MCF 10A (cell line): ENCODE measurements around the gene COX18. TPM values are rescaled to one million over a fixed set of nuclear protein-coding genes. Genes with fewer than 3 reads are reported as not detected.
A peak's percentile ranks its signal among the peaks of the same experiment; 100 is the strongest.

Source experiments
- Bru-seq: library from RNA; stranded (reverse); fragments of 400-500 nt; gene quantifications from one replicate; lab custom pipeline; 2021; lab: Mats Ljungman, UMichigan
- BruChase-seq, 2 experiments: library from RNA; stranded (reverse); fragments of 400-500 nt; gene quantifications; one replicate each; lab custom pipeline; 2021; lab: Mats Ljungman, UMichigan
- BruUV-seq: library from RNA; stranded (reverse); fragments of 400-500 nt; replicated peaks from 2 replicates; lab custom pipeline; 2021; lab: Mats Ljungman, UMichigan
- CTCF ChIA-PET: fragments of 300-600 bp; sonication (Branson Sonifier 250); formaldehyde crosslinking; extraction: SDS; loops from one replicate; lab custom pipeline; 2021; ENCODE audit warnings: antibody characterized with exemption, inconsistent platforms; lab: Yijun Ruan, JAX
- POLR2A ChIA-PET: fragments of 300-600, 350-650 bp; sonication (Branson Sonifier 250); formaldehyde crosslinking; extraction: SDS; loops from one replicate; lab custom pipeline; 2020; ENCODE audit warnings: antibody characterized with exemption, inconsistent platforms; lab: Yijun Ruan, JAX
- DNase-seq: peaks from one replicate; pipeline ENCODE4 v3.0.0-alpha.2; 2018; ENCODE audit not compliant: unreplicated experiment
- H3K27ac Mint-ChIP-seq: one replicate; pipeline ENCODE4 v1.8.0; 2022; ENCODE audit warnings: mild to moderate bottlenecking, low read depth, mixed read lengths; ENCODE audit not compliant: unreplicated experiment
- H3K27me3 Mint-ChIP-seq: one replicate; pipeline ENCODE4 v1.8.0; 2022; ENCODE audit warnings: mixed read lengths; ENCODE audit not compliant: insufficient read depth, unreplicated experiment
- H3K36me3 Mint-ChIP-seq: one replicate; pipeline ENCODE4 v1.8.0; 2022; ENCODE audit warnings: mild to moderate bottlenecking, moderate library complexity, mixed read lengths; ENCODE audit not compliant: insufficient read depth, unreplicated experiment
- H3K4me1 Mint-ChIP-seq: one replicate; pipeline ENCODE4 v1.8.0; 2022; ENCODE audit warnings: mixed read lengths; ENCODE audit not compliant: insufficient read depth, unreplicated experiment
- H3K4me3 Mint-ChIP-seq: one replicate; pipeline ENCODE4 v1.8.0; 2022; ENCODE audit warnings: mild to moderate bottlenecking, moderate library complexity, mixed read lengths; ENCODE audit not compliant: unreplicated experiment
- H3K9me3 Mint-ChIP-seq: one replicate; pipeline ENCODE4 v1.8.0; 2022; ENCODE audit warnings: mixed read lengths; ENCODE audit not compliant: unreplicated experiment
- CTCF ChIP-seq: fragments of 200-600 bp; IDR thresholded peaks from one replicate; pipeline ENCODE4 v1.8.0; 2022; ENCODE audit warnings: antibody characterized with exemption, mild to moderate bottlenecking; ENCODE audit not compliant: unreplicated experiment
- intact Hi-C: fragments of 100-400 bp; cut with micrococcal nuclease; formaldehyde crosslinking; loops from 2 replicates; pipeline ENCODE4 v1.14.1; 2022
- long read RNA-seq: library from polyadenylated mRNA; stranded (forward); transcript quantifications from one replicate; pipeline ENCODE4 v2.0.0, GENCODE V29; 2022
- total RNA-seq: library from RNA; stranded (reverse); gene quantifications from 2 replicates; pipeline ENCODE4 v1.2.3, GENCODE V29; 2022

COX18 gene
- total RNA-seq = 19.1 and 19.7 TPM in 2 replicates
- percentile 80 among the genes with signal in this experiment for Bru-seq, nascent RNA
- percentile 85 among the genes with signal in this experiment for BruChase-seq, experiment 1, labeled RNA remaining after a 6-hour chase
- percentile 80 among the genes with signal in this experiment for BruChase-seq, experiment 2, labeled RNA remaining after a 2-hour chase
- long read RNA-seq, full-length matches to known transcripts = 2 of 5 reads
- long read RNA-seq, partial matches to known transcripts = 0 of 5 reads
- long read RNA-seq, other reads (novel, unspliced or antisense) = 3 of 5 reads

- Mint-ChIP-seq H3K4me1 (peaks cover 9% of the 10 kb centered on the region), H3K27ac (peak within 1 kb of the TSS; percentile 86), H3K27me3 (no peaks in the 10 kb centered on the region), H3K36me3 (peaks cover 49% of the 10 kb centered on the region), H3K9me3 (no peaks in the 10 kb centered on the region), H3K4me3 (peak within 1 kb of the TSS; percentile 81)
- intact Hi-C loops = loop anchor here (1.0 kb wide), 1 partner anchor 188 kb away; no protein-coding TSS in a partner anchor
- CTCF ChIA-PET = interaction anchor here (0.6 to 2.8 kb wide), 5 partner anchors 12 to 966 kb away, joined by 3 to 14 read pairs (median 4); partner anchors contain the start of gene ANKRD17
- BruUV-seq = no TSS peak
- peak; percentile 98 for DNase-seq
- POLR2A ChIA-PET = interaction anchor here (0.6 to 6.3 kb wide), 16 partner anchors 10 to 757 kb away, joined by 3 to 78 read pairs (median 4); partner anchors contain the start of gene ANKRD17
- no peak for TF ChIP-seq CTCF
Observed at GRCh38 chr4:73069338-73070073, at the start of gene COX18. TSS of gene COX18 (minus strand) at chr4:73069716. CDS start at chr4:73069649, 67 bp downstream.

GRCh38 chr4:73109493-73109892 is 40.0 kb upstream of the COX18 start:
- ChIA-PET CTCF (no interaction called here), POLR2A (interaction anchor here (1.5 kb wide), 1 partner anchor 149 kb away, joined by 3 read pairs; the partner anchor contains the start of gene ANKRD17)
- H3K9me3 Mint-ChIP-seq = no peaks in the 10 kb centered on the region
- intact Hi-C loops = no loop called here
- TF ChIP-seq CTCF = no peak
- H3K4me1 Mint-ChIP-seq = peaks cover 6% of the 10 kb centered on the region
- no peaks in the 10 kb centered on the region for H3K27me3 Mint-ChIP-seq
- peaks cover 29% of the 10 kb centered on the region for H3K36me3 Mint-ChIP-seq
- BruUV-seq = no TSS peak
- H3K27ac Mint-ChIP-seq = no peak overlapping the region
- no peak for DNase-seq
- H3K4me3 Mint-ChIP-seq = no peak overlapping the region

GRCh38 chr4:73104695-73105094 is 35.2 kb upstream of the COX18 start:
- CTCF ChIA-PET = interaction anchor here (0.6 to 1.4 kb wide), 4 partner anchors 9 to 69 kb away, joined by 3 to 6 read pairs (median 4); no protein-coding TSS in a partner anchor
- peaks cover 46% of the 10 kb centered on the region for H3K36me3 Mint-ChIP-seq
- no peak for TF ChIP-seq CTCF
- BruUV-seq = no TSS peak
- intact Hi-C loops = no loop called here
- H3K9me3 Mint-ChIP-seq = no peaks in the 10 kb centered on the region
- no peaks in the 10 kb centered on the region for H3K27me3 Mint-ChIP-seq
- POLR2A ChIA-PET = interaction anchor here (0.8 to 1.3 kb wide), 3 partner anchors 9 to 152 kb away, joined by 3 to 5 read pairs (median 4); no protein-coding TSS in a partner anchor
- DNase-seq = no peak
- no peak overlapping the region for H3K4me3 Mint-ChIP-seq
- no peak overlapping the region for H3K27ac Mint-ChIP-seq
- peaks cover 6% of the 10 kb centered on the region for H3K4me1 Mint-ChIP-seq
